A549 (cell line): Measurements from ENCODE around the gene PPP2R2C. TPM values are rescaled to one million over a fixed set of nuclear protein-coding genes. Genes with fewer than 3 reads are reported as not detected.

Source experiments
- ATAC-seq, 2 experiments: fragments of 200-7000 bp in 1 of 2; fragments of >200 bp in 1 of 2; cut with Nextera tagmentation in 1 of 2; cut with Tn5 transposase in 1 of 2; 3 replicates each; pipeline versions ENCODE4 v1.8.0 to v1.9.1; 2018 to 2020; ENCODE audit warnings: mild to moderate bottlenecking in 1 of 2, moderate library complexity in 1 of 2
- CTCF ChIA-PET: fragments of 300-600 bp; sonication (Branson Sonifier 250); formaldehyde crosslinking; extraction: SDS; loops from one replicate; lab custom pipeline; 2021; ENCODE audit warnings: antibody characterized with exemption, inconsistent platforms; lab: Yijun Ruan, JAX
- POLR2A ChIA-PET: fragments of 350-600 bp; formaldehyde crosslinking; extraction: SDS; loops from one replicate; lab custom pipeline; 2021; ENCODE audit warnings: antibody characterized with exemption, inconsistent platforms; lab: Yijun Ruan, JAX
- DNase-seq, 2 experiments: peaks; one replicate each; pipeline versions ENCODE4 v3.0.0 to v3.0.0-alpha.2; 2011 to 2016; ENCODE audit warnings: low read depth in 1 of 2, low spot score in 1 of 2
- FAIRE-seq: peaks from 2 replicates; lab custom pipeline; 2011; peaks lifted over from hg19 to GRCh38; lab: Jason Lieb, UNC
- H3K27ac ChIP-seq, 2 experiments: fragments of >200 bp; sonication (Bioruptor Twin); formaldehyde crosslinking; 3 replicates each; pipeline ENCODE4 v1.5.1; 2016 to 2017
- H3K4me1 ChIP-seq: fragments of >200 bp; sonication (Bioruptor Twin); formaldehyde crosslinking; 3 replicates; pipeline ENCODE4 v1.6.1; 2016
- H3K4me2 ChIP-seq: fragments of >200 bp; sonication (Bioruptor Twin); formaldehyde crosslinking; 3 replicates; pipeline ENCODE4 v1.6.1; 2016
- H3K4me3 ChIP-seq: fragments of >200 bp; sonication (Bioruptor Twin); formaldehyde crosslinking; 3 replicates; pipeline ENCODE4 v1.5.1; 2016
- H3K9me3 ChIP-seq: fragments of >200 bp; sonication (Bioruptor Twin); formaldehyde crosslinking; 3 replicates; pipeline ENCODE4 v1.6.1; 2016
- ATOH8 ChIP-seq: fragments of 250-450 bp; sonication (Bioruptor Pico); IDR thresholded peaks from 2 replicates; pipeline ENCODE4 v1.5.0; 2020; ENCODE audit warnings: low read depth, mild to moderate bottlenecking, moderate library complexity
- CBX8 ChIP-seq: fragments of 200-600 bp; sonication (generic); IDR thresholded peaks from 2 replicates; pipeline ENCODE4 v1.6.1; 2016
- CHD2 ChIP-seq: fragments of 150-350 bp; IDR thresholded peaks from 2 replicates; pipeline ENCODE4 v1.6.1; 2014; ENCODE audit warnings: low read length; ENCODE audit not compliant: partially characterized antibody
- E2F6 ChIP-seq: IDR thresholded peaks from 2 replicates; pipeline ENCODE4 v1.6.1; 2012; ENCODE audit warnings: low read depth, borderline replicate concordance
- EHF ChIP-seq: fragments of 250-450 bp; sonication (Bioruptor Pico); IDR thresholded peaks from 2 replicates; pipeline ENCODE4 v1.5.0; 2020; ENCODE audit warnings: mild to moderate bottlenecking
- EP300 ChIP-seq, 2 experiments: fragments of >200 bp; sonication (Bioruptor Twin); formaldehyde crosslinking; IDR thresholded peaks; 2 replicates in 1 of 2; 3 replicates in 1 of 2; pipeline ENCODE4 v1.6.1; 2016 to 2017
- FOXS1 ChIP-seq: fragments of 250-450 bp; sonication (Bioruptor Pico); IDR thresholded peaks from 2 replicates; pipeline ENCODE4 v1.5.0; 2020; ENCODE audit warnings: mild to moderate bottlenecking, moderate library complexity
- HOXA7 ChIP-seq: fragments of 250-450 bp; sonication (Bioruptor Pico); IDR thresholded peaks from 2 replicates; pipeline ENCODE4 v1.5.0; 2020; ENCODE audit warnings: mild to moderate bottlenecking, moderate library complexity
- JUN ChIP-seq, 2 experiments: fragments of >200 bp; sonication (Bioruptor Twin); formaldehyde crosslinking; IDR thresholded peaks; 2 replicates in 1 of 2; 3 replicates in 1 of 2; pipeline ENCODE4 v1.6.1; 2016 to 2017
- MAX ChIP-seq: IDR thresholded peaks from 2 replicates; pipeline ENCODE4 v1.6.1; 2012
- MAZ ChIP-seq: fragments of 150-350 bp; IDR thresholded peaks from 2 replicates; pipeline ENCODE4 v1.6.1; 2014; ENCODE audit warnings: antibody characterized with exemption, low read depth, low read length, borderline replicate concordance
- NFE2L2 ChIP-seq: fragments of 150-350 bp; conservative IDR thresholded peaks from 2 replicates; pipeline ENCODE4 v1.6.1; 2014; ENCODE audit warnings: low read length
- NPAS2 ChIP-seq: fragments of 250-450 bp; sonication (Bioruptor Pico); IDR thresholded peaks from 2 replicates; pipeline ENCODE4 v1.8.0; 2022; ENCODE audit warnings: mild to moderate bottlenecking, moderate library complexity, borderline replicate concordance
- POLR2A ChIP-seq: IDR thresholded peaks from 2 replicates; pipeline ENCODE4 v1.6.1; 2012; ENCODE audit warnings: mild to moderate bottlenecking, low read length
- RAD21 ChIP-seq, 2 experiments: fragments of >200 bp in 1 of 2; sonication (Bioruptor Twin) in 1 of 2; formaldehyde crosslinking in 1 of 2; IDR thresholded peaks in 1 of 2; conservative IDR thresholded peaks in 1 of 2; 2 replicates in 1 of 2; 3 replicates in 1 of 2; pipeline ENCODE4 v1.6.1; 2012 to 2018; ENCODE audit warnings: inconsistent platforms in 1 of 2
- REST ChIP-seq: fragments of 200-600 bp; sonication (generic); IDR thresholded peaks from 2 replicates; pipeline ENCODE4 v1.6.1; 2016; ENCODE audit warnings: antibody characterized with exemption, mild to moderate bottlenecking, moderate library complexity
- SMC3 ChIP-seq: fragments of >200 bp; sonication (Bioruptor Twin); formaldehyde crosslinking; IDR thresholded peaks from 3 replicates; pipeline ENCODE4 v1.6.1; 2018; ENCODE audit warnings: inconsistent platforms
- SREBF2 ChIP-seq: fragments of 450-650 bp; IDR thresholded peaks from 2 replicates; pipeline ENCODE4 v1.6.1; 2014; ENCODE audit warnings: mild to moderate bottlenecking, moderate library complexity
- TP53 ChIP-seq: fragments of 250-450 bp; sonication (Bioruptor Pico); IDR thresholded peaks from 2 replicates; pipeline ENCODE4 v1.5.0; 2021; ENCODE audit warnings: mild to moderate bottlenecking, moderate library complexity
- ZFP36 ChIP-seq: fragments of 450-650 bp; IDR thresholded peaks from 2 replicates; pipeline ENCODE4 v1.6.1; 2014; ENCODE audit warnings: borderline replicate concordance; ENCODE audit not compliant: partially characterized antibody
- WGBS: methylation state at CpG from one replicate; pipeline ENCODE4 v1.1.6; 2017; ENCODE audit errors: missing lambda C conversion rate; 5-methylcytosine and 5-hydroxymethylcytosine counted together
- polyA plus RNA-seq, 4 experiments: library from polyadenylated mRNA; depleted of rRNA in 3 of 4; stranded (reverse); fragments of >200 nt; fragmentation: RNase III in 1 of 4; extraction: RNeasy Plus Mini Kit Qiagen cat#74134 plus additional on column Dnase treatment in 1 of 4; gene quantifications; 2 replicates in 3 of 4; 3 replicates in 1 of 4; pipeline ENCODE4 v1.2.3, GENCODE V29; 2011 to 2017
- TF ChIP-seq, protein P1 (sequence below): IDR thresholded peaks from 2 replicates; pipeline ENCODE4 v1.6.1; 2012

PPP2R2C gene
- polyA plus RNA-seq, 2 of the 4 experiments (the other 2 are of a cell fraction): 23.9 to 29.4 TPM

DNA sequence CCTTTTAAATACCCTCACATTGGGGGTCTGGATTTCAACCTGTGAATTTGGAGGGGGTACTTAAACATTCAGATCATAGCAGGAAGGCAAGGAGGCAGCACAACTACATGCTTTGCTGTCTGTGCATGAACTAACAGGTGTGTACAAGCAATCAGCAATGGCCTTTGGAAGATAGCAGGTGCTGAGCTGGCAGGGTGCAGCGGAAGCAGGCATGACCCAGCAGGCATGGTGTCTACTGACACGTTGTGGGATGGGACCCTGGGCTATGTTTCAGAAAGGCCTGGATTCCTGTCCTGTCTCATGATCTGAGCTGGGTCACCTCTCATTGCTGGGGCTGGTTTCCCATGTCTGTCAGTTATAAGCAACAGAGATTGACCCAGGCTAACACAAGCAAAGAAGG is 13.9 kb downstream of the PPP2R2C start:
- no peak for ATAC-seq
- no peaks in the 10 kb centered on the region; the same call in 2 of the 3 replicates for H3K9me3 ChIP-seq
- TF ChIP-seq MAX (no peak), RAD21 (conservative IDR thresholded peaks at IDR 0.05 in 1 of 2, IDR thresholded peaks at IDR 0.05 in 1 of 2) (no peak), EHF (CRISPR knock-in tag) (no peak), REST (no peak), CHD2 (no peak), CBX8 (no peak), JUN (IDR thresholded peaks at IDR 0.05) (no peak), HOXA7 (CRISPR knock-in tag) (no peak), TP53 (no peak), NFE2L2 (no peak), POLR2A (no peak)
- no peak overlapping the region for H3K4me2 ChIP-seq
- ChIA-PET CTCF (no interaction called here), POLR2A (no interaction called here)
- H3K4me1 ChIP-seq: peaks cover 9% of the 10 kb centered on the region; the same call in 1 of the 3 replicates
- WGBS: 93% methylated on average over 2 of the region's 2 CpGs
- H3K4me3 ChIP-seq: no peak overlapping the region
- no peak for DNase-seq
- H3K27ac ChIP-seq: no peak overlapping the region
- FAIRE-seq: no peak

GRCh38 chr4:6456450-6456849 is 16.0 kb downstream of the PPP2R2C start:
- POLR2A ChIA-PET: no interaction called here
- 96% methylated on average over 11 of the region's 11 CpGs for WGBS
- Histone ChIP-seq H3K4me1 (peaks cover 3% of the 10 kb centered on the region; the same call in 1 of the 3 replicates), H3K4me2 (no peak overlapping the region), H3K9me3 (no peaks in the 10 kb centered on the region; the same call in 2 of the 3 replicates), H3K27ac (no peak overlapping the region), H3K4me3 (no peak overlapping the region)
- FAIRE-seq (no peak), DNase-seq (no peak), ATAC-seq (no peak)
- TF ChIP-seq SMC3: no peak
- no peak for TF ChIP-seq MAZ
- CTCF ChIA-PET: interaction anchor here (0.8 to 0.9 kb wide), 2 partner anchors 90 to 128 kb away, joined by 3 to 4 read pairs; no protein-coding TSS in a partner anchor

DNA sequence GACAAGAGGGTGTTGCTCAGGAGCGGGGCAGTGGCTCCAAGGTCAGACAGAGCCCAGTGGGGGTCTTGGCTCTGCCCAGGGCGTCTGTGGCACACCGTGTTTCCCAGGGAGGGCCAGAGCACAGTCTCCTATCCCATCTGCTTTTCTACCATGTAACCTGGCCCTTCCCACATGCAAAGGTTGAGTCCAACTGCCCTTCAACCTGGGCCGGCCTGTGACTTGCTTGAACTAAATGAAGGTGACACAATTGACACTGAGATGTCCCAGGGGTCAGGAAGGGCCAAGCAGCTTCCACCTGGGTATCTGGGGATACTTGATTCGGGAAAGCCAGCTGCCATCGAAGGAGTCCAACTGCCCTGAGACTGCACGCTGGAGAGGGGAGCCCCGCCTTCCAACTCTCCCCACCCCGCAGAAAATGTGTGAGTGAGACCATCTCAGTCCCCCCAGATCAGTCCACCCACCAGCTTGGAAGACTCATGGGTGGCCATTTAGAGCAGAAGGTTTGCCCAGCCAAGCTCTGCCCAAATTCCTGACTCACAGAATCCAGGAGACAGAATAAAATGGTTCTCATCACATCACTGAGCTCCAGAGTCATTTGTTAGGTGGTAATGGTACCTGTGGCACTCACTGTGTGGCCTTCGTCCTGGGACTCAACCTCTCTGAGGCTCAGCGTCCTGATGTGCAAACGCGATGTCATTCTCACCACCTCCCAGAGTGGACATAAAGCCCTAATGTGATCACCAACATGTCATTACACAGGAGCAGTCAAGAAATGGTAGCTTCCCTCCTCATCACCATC is 18.1 kb downstream of the PPP2R2C start:
- ChIA-PET CTCF (no interaction called here), POLR2A (interaction anchor here (0.6 kb wide), 1 partner anchor 168 kb away, joined by 3 read pairs; no protein-coding TSS in a partner anchor)
- TF ChIP-seq, protein P1, sequence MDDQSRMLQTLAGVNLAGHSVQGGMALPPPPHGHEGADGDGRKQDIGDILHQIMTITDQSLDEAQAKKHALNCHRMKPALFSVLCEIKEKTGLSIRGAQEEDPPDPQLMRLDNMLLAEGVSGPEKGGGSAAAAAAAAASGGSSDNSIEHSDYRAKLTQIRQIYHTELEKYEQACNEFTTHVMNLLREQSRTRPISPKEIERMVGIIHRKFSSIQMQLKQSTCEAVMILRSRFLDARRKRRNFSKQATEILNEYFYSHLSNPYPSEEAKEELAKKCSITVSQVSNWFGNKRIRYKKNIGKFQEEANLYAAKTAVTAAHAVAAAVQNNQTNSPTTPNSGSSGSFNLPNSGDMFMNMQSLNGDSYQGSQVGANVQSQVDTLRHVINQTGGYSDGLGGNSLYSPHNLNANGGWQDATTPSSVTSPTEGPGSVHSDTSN: no peak
- TF ChIP-seq ATOH8 (CRISPR knock-in tag) (no peak), ZFP36 (no peak), NPAS2 (CRISPR knock-in tag) (no peak), EP300 (IDR thresholded peaks at IDR 0.05) (no peak), SMC3 (no peak), E2F6 (no peak), SREBF2 (no peak), FOXS1 (CRISPR knock-in tag) (no peak)
- Histone ChIP-seq H3K4me1 (no peaks in the 10 kb centered on the region), H3K9me3 (no peaks in the 10 kb centered on the region; the same call in 2 of the 3 replicates), H3K27ac (no peak overlapping the region), H3K4me3 (no peak overlapping the region), H3K4me2 (no peak overlapping the region)
- 100% methylated on average over 6 of the region's 13 CpGs for WGBS
- ATAC-seq (no peak), FAIRE-seq (no peak), DNase-seq (no peak)
